HG02642 (cell line): ENCODE data around the gene DIAPH3.

Source experiments
- ATAC-seq: cut with Tn5 transposase; IDR thresholded peaks from one replicate; pipeline ENCODE4 v1.9.1; 2021; ENCODE audit warnings: mild to moderate bottlenecking; ENCODE audit not compliant: unreplicated experiment, poor library complexity

DIAPH3 gene

DNA sequence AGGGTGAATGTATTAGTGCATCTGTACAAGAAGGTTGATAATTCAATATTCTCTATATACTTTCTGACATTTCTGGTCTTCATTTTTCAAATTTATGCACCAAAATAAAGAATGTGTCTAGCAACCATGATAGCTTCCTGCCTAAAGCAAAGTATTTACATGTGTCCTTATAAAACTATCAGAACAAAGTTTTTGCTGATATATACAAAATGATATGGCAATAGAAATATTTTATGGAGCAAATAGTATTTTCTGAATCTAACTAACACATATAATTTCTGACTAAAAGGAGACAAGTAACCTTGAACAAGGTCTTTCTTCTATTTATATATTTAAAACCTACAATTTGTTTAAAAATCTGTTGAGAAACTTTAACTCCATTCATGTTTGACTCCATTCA is 184.9 kb downstream of the DIAPH3 start:
- no peak for ATAC-seq

DNA sequence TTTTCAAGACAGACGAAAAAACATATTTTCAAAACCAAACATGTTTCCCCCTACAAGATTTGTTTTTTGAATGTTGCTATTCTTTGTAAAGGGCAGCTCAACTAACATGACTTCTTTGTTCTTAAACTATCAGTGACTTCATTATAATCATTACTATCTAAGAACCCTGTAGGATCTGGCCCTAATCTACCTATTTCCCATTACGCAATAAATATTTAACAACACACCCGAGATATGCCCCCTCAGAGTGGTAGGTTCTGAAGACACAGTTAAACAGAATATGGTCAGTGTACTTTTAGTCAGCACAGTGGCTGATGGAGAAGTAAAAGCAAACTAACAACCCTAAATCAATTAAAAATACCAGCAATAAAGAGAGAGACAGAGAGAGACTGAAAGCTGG is 186.9 kb downstream of the DIAPH3 start:
- ATAC-seq: no peak

DNA sequence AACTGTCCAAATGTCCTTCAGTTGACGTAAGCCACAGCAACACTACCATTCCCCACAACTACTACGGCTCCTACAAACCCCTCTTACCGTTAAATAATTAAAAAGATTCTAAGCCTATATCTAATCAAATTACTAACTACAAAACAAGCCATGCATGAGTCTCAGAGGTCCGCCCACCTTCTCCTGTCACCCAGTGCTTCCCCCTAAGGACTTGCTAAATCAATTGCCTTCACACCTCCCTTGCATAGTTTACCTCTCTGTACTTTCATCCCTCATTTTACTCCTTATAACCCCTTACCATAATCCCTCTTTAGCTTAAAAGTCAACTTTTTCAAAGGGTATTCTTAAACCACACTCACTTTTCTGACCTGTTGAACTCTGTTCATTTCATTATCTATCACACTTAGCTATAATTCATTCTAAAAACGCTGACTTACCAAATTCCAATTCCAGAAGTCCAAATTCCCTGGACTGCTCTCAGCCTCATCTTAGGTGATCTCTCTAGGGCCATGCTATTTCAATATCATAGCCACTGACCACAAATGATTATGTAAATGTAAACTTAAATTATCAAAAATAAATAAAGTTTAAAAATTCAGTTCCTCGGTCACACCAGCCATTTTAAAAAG is 187.8 kb downstream of the DIAPH3 start:
- ATAC-seq: no peak

DNA sequence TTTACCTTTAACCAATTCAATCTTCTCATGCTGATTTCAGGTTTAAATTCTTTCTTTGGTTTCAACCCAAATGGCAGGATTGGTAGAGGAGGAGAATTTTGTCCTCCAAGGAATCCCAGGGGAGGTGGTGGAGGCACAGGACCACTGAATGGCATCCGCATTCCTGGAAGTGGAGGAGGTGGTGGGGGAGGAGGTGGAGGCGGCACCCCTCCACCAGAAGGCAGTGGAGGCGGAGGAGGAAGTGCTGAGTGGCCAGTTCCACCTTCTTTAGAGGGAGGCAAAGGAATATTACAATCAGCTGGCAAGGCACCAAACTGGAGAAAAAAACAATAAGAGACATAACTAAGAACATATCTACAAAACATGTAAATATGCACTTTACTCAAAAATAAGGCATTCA is 192.9 kb downstream of the DIAPH3 start:
- no peak for ATAC-seq

DNA sequence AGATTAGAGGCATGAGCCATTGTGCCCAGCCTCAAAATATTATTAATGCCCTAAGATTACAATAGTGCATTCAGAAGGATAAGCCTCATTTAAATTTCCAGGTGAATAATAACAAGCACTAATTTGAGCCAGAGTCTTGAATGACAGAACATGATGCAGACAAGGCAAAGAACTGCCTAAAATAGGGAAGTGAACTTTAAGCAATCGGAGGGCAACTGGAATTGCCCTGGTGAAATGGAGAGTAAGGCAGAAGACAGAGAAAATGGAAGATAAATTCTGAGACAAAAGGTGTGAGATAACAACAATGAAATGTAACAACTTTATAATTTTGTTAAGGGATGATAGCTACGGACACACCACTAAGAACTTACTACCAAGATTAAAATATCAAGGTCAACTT is 199.9 kb downstream of the DIAPH3 start:
- no peak for ATAC-seq

DNA sequence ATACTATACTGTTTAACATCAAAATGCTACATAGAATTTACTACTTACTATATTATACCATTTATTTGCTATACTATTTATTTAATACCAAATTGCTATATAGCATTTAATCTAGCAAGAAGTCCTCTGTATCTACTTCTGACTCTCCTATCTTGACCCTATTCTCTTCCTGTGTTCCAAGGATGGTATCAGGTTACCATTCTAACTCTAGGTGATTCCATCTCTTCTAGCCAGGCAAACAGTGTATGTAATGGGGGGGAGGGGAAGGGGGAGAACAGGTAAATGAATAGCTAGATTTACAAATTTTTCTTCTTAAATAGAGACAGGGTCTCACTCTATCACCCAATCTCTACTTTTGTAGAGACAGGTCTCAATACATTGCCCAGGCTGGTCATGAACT is 200.3 kb downstream of the DIAPH3 start:
- no peak for ATAC-seq

DNA sequence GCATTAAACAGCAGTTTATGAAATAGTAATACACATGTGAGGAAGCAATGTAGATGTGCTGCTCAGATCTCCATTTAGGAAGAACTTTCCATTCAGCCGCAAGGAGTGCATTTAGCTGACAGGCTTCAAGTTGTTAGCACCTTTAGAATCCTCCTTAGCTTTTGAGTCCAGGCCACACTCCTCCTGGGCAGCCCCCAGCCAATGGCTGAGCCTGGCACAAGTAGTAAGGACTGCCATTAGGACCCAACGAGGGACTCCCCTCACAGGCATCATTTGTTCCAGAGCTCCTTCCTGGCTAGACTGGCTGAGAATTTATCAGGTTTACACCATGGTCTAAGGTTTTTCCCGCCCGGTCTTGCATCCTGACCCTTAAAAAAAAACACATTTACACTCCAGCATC is 201.4 kb downstream of the DIAPH3 start:
- no peak for ATAC-seq

DNA sequence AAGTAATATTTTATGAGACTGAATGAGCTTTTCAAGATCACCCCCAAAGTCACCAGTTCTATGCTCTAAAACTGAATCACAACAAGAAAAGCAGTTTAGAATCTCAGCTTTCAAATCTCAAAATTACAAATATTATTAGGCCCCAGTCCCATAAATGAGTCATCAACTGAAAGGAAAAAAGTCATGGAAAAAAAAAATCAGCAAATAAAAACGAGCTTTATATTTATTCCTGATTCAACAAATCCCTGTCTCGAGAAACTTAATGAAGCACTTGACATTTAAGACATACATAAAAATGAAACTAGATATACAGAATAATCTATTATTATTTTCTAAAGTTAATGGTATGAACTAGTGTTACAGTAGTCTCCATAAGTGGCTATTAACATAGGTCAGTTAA is 203.0 kb downstream of the DIAPH3 start:
- no peak for ATAC-seq

DNA sequence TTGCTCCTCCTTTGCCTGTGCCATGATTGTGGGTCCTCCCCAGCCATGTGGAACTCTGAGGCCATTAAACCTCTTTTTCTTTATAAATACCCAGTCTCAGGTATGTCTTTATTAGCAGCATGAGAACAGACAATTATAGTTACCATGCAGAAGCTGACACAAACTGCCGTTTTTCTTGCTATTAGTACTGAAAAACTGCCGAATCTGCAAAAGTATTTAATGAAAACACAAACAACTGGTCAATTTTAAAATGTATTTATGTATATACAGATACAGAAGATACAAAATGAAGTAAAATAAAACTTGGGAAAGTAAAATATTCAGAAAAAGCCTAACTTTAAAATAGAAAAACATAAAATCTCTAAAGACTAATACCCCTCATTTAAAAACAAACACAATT is 206.3 kb downstream of the DIAPH3 start:
- ATAC-seq: no peak

DNA sequence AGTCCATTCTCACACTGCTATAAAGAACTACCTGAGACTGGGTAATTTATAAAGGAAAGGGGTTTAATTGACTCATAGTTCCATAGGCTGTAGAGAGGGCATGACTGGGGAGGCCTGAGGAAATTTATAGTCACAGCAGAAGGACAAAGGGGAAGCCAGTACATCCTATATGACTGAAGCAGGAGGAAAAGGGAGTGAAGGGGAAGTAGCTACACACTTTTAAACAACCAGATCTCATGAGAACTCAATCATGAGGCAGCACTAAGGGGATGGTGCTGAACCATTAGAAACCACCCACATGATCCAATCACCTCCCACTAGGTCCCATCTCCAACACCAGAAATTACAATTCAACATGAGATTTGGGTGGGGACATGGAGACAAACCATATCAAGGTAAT is 209.1 kb downstream of the DIAPH3 start:
- ATAC-seq: no peak

DNA sequence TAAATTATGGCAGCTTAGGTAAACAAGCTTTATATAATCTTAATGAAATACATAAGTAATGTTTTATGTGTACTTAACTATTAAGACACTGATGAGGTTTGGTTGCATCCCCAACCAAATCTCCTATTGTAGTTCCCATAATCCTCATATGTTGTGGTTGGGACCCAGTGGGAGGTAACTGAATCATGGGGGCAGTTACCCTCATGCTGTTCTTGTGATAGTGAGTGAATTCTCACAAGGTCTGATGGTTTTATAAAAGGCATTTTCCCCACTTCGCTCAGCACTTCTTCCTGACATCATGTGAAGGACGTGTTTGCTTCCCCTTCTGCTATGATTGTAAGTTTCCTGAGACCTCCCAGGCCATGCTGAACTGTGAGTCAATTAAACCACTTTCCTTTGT is 212.7 kb downstream of the DIAPH3 start:
- ATAC-seq: no peak

DNA sequence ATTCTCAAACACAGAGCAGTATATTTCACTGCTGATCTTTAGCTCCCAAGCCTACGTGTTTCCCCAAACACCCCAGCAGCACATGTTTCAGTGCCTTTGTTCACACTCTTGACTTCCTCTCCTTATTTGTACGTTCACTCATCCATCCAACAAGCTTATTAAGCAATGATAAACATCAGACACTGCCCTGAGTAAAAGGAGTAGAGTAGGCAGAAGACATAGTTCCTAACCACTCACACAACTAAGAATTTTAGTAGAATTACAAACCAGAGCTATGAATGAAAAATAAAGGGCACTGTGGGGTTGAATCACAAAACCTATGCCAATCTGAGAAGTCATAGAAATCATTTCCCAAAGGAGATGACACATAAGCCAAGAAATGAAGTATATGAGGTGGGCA is 213.5 kb downstream of the DIAPH3 start:
- ATAC-seq: no peak

DNA sequence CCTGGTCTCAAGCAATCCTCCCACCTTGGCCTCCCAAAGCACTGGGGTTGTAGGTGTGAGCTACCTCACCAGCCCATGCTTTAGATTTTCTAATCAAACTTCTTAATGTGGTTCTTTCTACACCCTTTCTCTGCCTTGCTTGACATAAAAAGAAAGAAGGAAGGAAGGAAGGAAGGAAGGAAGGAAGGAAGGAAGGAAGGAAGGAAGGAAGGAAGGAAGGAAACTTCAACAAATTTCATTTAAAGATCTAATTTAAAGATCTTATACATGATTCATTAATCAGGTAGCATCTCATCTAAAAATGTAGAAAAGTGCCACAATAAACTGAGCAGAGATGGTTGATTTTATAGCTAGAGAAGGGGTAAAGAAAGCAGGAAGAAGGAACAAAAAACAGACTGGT is 215.0 kb downstream of the DIAPH3 start:
- no peak for ATAC-seq

DNA sequence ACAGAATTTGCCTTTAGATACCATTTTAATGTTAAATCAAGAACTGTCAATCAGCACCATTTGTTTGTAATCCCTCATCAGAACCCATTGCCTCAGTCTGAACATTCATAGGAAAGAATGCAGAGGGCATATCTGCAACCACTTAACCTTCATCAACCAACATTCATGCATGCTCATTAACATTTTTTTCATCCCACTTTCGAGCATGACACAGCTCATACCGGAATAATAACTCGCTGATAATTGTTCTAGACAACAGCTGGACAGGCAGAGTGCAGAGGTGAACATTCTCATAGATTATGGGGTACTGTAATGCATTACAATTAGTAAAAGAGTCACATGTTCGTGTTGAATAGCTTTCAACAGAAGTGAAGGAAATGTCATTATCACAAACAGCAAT is 216.8 kb downstream of the DIAPH3 start:
- no peak for ATAC-seq

DNA sequence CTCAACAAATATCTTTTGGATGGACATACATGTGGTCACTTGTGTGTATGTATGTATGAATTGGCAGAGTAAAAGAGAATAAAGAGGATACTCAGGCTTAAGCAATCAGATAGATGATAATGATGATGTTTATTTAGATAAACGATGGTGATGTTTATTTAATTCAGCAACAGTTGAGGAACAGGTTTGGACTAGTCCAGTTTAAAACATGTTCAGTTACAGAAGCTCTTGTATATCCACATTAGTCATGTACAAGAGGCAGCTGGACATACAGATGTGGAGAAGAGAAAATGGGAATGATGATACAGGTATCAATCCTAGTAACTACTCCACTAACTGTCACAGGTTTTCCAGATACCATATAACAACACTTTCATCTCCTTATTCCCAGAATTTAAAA is 232.1 kb downstream of the DIAPH3 start:
- no peak for ATAC-seq

DNA sequence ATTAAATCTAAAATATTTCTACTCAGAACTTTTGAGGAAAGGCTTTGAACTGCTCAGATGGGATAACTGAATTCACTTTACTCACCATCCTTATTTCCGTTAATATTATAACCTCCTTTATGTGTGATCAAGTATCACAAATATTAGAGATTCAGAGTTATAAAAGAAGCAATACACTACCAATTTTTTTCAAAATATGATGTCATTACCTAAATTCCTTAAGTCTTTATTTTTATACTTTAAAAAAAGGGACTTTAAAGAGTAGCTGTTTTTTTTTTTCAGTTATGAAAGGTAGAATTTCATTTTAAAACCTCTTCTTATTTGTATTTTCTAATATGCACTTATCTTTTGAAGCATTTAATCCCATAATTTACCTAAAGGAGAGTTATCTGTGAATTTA is 239.5 kb downstream of the DIAPH3 start:
- ATAC-seq: no peak

DNA sequence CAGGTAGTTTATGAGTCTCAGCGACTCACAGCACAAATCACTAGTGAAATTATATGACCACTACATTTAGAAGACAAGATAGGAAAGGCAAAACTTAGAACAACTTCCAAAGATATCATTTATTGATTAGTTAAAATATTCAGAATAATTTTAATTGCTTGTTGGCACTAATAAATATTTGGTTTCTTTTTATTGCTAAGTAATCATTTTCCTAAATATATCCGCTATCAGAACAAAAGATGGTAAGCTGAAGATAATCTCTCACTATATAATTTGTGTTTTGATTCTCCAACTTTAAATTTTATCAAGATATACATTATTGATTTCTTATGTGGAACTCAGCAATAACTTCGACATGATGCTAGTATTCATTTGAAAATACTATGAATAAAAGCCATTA is 248.5 kb downstream of the DIAPH3 start:
- ATAC-seq: no peak

DNA sequence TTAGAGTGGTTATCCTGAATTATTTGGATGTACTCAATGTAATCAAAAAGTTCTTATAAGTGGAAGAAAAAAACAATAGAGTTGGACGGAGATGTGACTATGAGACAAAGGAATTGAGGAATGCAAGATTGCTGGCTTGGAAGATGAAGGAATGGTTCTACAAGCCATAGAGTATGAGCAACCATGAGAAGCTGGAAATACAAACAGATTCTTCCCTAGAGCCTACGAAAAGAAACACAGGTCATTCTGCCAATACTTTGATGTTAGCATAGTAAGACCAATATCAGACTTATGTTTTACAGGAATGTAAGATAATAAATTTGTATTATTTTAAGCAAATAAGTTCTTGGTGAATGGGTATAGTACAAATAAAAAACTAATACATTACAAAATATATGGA is 249.2 kb downstream of the DIAPH3 start:
- ATAC-seq: no peak

DNA sequence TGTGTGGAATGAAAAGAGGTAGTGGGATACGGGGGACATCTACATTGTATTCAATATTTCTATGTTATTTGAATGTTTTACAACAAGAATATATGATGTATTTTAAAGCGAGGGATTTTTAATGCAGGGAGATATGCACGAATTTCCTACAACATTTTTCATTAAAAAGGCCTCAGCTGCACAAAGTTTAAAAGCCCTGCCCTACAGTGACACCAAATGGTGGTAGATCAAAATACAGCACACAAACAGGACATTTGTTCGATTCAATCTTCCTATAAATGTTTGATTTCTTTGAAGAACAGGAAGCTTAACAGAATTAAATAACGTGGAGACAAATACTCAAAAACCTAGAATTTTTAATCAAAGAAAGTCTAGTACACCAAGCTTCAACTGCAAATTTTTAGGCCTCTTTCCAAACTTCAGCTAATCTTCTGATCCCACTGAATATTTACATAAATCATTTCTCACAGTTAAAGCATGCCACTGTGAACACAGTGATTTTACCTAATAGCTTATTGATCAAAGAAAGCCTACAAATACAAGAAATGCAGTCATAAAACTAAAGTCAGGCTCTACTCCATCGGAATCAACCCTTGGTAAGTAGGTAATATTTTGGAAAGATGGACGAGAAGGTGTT is 257.2 kb downstream of the DIAPH3 start:
- ATAC-seq: no peak

DNA sequence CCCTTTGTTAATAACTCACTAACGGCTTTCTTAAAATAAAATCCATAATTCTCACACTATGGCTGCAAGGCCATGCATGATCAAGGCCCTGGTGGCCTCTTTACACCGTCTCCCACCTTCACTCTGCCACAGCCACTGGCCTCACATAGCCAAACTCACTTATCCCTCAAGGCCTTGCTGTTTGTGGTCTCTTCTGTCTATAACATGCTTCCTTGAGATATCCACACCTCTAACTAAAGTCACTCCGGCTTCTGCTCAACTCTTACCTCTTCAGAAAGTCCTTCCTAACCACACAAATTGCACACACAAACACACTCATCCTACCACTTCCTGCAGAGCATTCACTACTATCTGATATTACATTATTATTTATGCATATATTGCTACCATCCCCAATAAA is 262.5 kb downstream of the DIAPH3 start:
- no peak for ATAC-seq

DNA sequence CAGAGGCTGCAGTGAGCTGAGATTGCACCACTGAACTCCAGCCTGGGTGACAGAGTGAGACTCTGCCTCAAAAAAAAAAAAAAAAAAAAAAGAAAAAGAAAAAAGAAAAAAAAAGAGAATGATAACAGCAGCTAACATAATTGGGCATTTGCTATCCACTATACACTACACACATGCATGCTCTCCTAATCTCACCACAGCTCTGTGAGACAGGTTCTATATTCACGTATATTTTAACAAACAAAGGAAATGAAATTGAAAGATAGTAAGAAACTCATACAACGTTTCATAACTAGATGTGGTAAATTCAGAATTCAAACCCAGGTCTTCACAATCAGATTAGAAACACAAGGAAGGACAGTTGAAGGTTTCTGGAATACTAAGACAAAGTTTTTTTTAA is 265.7 kb downstream of the DIAPH3 start:
- no peak for ATAC-seq

DNA sequence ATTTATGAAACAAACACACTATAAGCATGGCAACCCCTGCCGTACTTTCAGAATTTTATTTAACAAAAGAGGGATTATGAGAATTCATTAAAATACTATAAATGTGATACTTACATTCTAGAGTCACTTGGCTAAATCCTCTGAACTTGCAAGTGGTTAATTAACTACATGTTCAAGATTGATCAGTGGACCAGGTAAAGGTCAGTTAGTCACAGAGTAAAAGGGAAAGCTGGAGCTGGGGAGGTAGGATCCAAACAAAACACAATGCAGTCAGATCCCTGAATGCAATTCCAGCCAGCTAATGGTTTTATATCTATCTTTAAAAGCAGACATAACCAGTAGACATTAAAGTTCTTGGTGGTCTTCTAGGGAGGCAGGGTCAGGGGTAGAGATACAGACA is 270.5 kb downstream of the DIAPH3 start:
- no peak for ATAC-seq

DNA sequence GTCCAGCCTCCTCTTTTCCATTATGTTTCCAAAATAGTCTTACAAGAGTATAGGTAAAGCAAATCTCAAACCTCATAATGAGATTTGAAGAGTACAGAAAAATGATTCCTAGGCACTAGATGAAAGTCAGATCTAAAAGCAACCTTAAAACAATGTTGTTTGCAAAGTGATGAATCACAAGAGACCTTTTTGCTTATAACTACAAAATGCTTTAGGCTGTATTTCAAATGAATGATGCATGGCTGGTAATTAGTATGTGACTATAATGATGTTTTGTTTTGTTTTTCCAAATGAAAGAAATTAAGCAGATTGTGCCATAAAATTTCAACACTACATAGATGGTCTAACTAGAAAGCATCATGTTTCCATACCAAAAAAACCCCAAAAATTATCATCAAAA is 272.7 kb downstream of the DIAPH3 start:
- ATAC-seq: no peak
